Liver (tissue), 9 donors: ENCODE data around the gene MAPK8. TPM values are rescaled to one million over a fixed set of nuclear protein-coding genes. Genes with fewer than 3 reads are reported as not detected.

Source experiments
- DNase-seq: peaks from one replicate; pipeline ENCODE4 v3.0.0-alpha.2; 2017; ENCODE audit warnings: low spot score
- H3K27ac ChIP-seq, 2 donors: one replicate each; pipeline ENCODE4 v1.7.0; 2013; ENCODE audit warnings: inconsistent platforms in 2 of 2, low read length in 2 of 2, control low read depth in 1 of 2, low read depth in 1 of 2, mild to moderate bottlenecking in 1 of 2
- H3K27me3 ChIP-seq, 4 donors: one replicate each; pipeline versions ENCODE4 v1.6.1 to v1.7.0; 2013; ENCODE audit warnings: low read length in 3 of 4, inconsistent platforms in 1 of 4, mild to moderate bottlenecking in 1 of 4, moderate library complexity in 1 of 4; ENCODE audit not compliant: control insufficient read depth in 4 of 4, insufficient read depth in 4 of 4
- H3K36me3 ChIP-seq, 4 donors: one replicate each; pipeline versions ENCODE4 v1.6.1 to v1.7.0; 2013; ENCODE audit warnings: low read length in 3 of 4, mild to moderate bottlenecking in 3 of 4, low read depth in 1 of 4, moderate library complexity in 1 of 4; ENCODE audit not compliant: control insufficient read depth in 4 of 4, insufficient read depth in 3 of 4
- H3K4me1 ChIP-seq, 4 donors: one replicate each; pipeline versions ENCODE4 v1.6.1 to v1.7.0; 2013; ENCODE audit warnings: low read length in 3 of 4, mild to moderate bottlenecking in 3 of 4, moderate library complexity in 1 of 4; ENCODE audit not compliant: control insufficient read depth in 4 of 4, insufficient read depth in 4 of 4
- H3K4me3 ChIP-seq, 3 donors: one replicate each; pipeline versions ENCODE4 v1.6.1 to v1.7.0; 2013; ENCODE audit warnings: low read length in 3 of 3, control low read depth in 1 of 3, low read depth in 1 of 3, mild to moderate bottlenecking in 1 of 3
- H3K9ac ChIP-seq, 2 donors: one replicate each; pipeline ENCODE4 v1.7.0; 2013; ENCODE audit warnings: low read length in 2 of 2, mild to moderate bottlenecking in 2 of 2, moderate library complexity in 2 of 2, control low read depth in 1 of 2, low read depth in 1 of 2
- H3K9me3 ChIP-seq, 4 donors: one replicate each; pipeline versions ENCODE4 v1.6.1 to v1.7.0; 2013; ENCODE audit warnings: low read length in 3 of 4; ENCODE audit not compliant: control insufficient read depth in 4 of 4
- CTCF ChIP-seq: fragments of 150-350 bp; IDR thresholded peaks from 2 replicates; pipeline ENCODE4 v1.5.1; 2017; ENCODE audit warnings: improper control_type of control experiment, low read depth, low read length; ENCODE audit not compliant: missing input control
- EGR1 ChIP-seq, 2 donors: IDR thresholded peaks; 2 replicates each; pipeline ENCODE4 v1.6.1; 2016 to 2018; ENCODE audit warnings: antibody characterized with exemption in 2 of 2, low read depth in 2 of 2
- FOXA1 ChIP-seq: IDR thresholded peaks from 2 replicates; pipeline ENCODE4 v1.6.1; 2016; ENCODE audit warnings: antibody characterized with exemption
- FOXA2 ChIP-seq: IDR thresholded peaks from 2 replicates; pipeline ENCODE4 v1.6.1; 2016; ENCODE audit warnings: antibody characterized with exemption
- GABPA ChIP-seq, 2 donors: IDR thresholded peaks in 1 of 2; conservative IDR thresholded peaks in 1 of 2; 2 replicates each; pipeline ENCODE4 v1.6.1; 2016; ENCODE audit warnings: antibody characterized with exemption in 2 of 2, mild to moderate bottlenecking in 1 of 2, moderate library complexity in 1 of 2
- HNF4A ChIP-seq, 2 donors: conservative IDR thresholded peaks; 2 replicates each; pipeline ENCODE4 v1.6.1; 2016; ENCODE audit warnings: antibody characterized with exemption in 2 of 2, mild to moderate bottlenecking in 2 of 2
- HNF4G ChIP-seq: IDR thresholded peaks from 2 replicates; pipeline ENCODE4 v1.6.1; 2016; ENCODE audit warnings: antibody characterized with exemption
- JUND ChIP-seq, 2 donors: IDR thresholded peaks; 2 replicates each; pipeline ENCODE4 v1.6.1; 2016; ENCODE audit warnings: antibody characterized with exemption in 2 of 2
- NR2F2 ChIP-seq: IDR thresholded peaks from 2 replicates; pipeline ENCODE4 v1.6.1; 2016; ENCODE audit warnings: antibody characterized with exemption
- RAD21 ChIP-seq, 2 donors: IDR thresholded peaks; 2 replicates each; pipeline ENCODE4 v1.6.1; 2016; ENCODE audit warnings: antibody characterized with exemption in 2 of 2, mild to moderate bottlenecking in 2 of 2
- REST ChIP-seq: IDR thresholded peaks from 2 replicates; pipeline ENCODE4 v1.6.1; 2016; ENCODE audit warnings: antibody characterized with exemption, mild to moderate bottlenecking
- RXRA ChIP-seq, 2 donors: IDR thresholded peaks; 2 replicates each; pipeline ENCODE4 v1.6.1; 2017 to 2018; ENCODE audit warnings: antibody characterized with exemption in 2 of 2, mild to moderate bottlenecking in 1 of 2
- SP1 ChIP-seq: IDR thresholded peaks from 2 replicates; pipeline ENCODE4 v1.6.1; 2018; ENCODE audit warnings: antibody characterized with exemption, mild to moderate bottlenecking
- TAF1 ChIP-seq: conservative IDR thresholded peaks from 2 replicates; pipeline ENCODE4 v1.6.1; 2016; ENCODE audit warnings: antibody characterized with exemption, mild to moderate bottlenecking
- YY1 ChIP-seq: IDR thresholded peaks from 2 replicates; pipeline ENCODE4 v1.6.1; 2016; ENCODE audit warnings: antibody characterized with exemption, mild to moderate bottlenecking
- WGBS: extraction: QIAGEN DNeasy Blood & Tissue Kit; methylation state at CpG from one replicate; pipeline ENCODE4 v1.1.7; 2013; 5-methylcytosine and 5-hydroxymethylcytosine counted together
- polyA plus RNA-seq, 2 donors: library from polyadenylated mRNA; stranded (reverse) in 1 of 2; unstranded in 1 of 2; fragments of 200-250 nt in 1 of 2; fragments of >200 nt in 1 of 2; fragmentation: Nextera tagmentation in 1 of 2; extraction: Ambion mirVana in 1 of 2; gene quantifications; one replicate each; pipeline versions ENCODE4 v1.2.1 to v1.2.3, GENCODE V29; 2013 to 2015
- total RNA-seq, 2 donors: library from RNA; depleted of rRNA; stranded (reverse); fragments of >200 nt; gene quantifications; one replicate each; pipeline ENCODE4 v1.2.3, GENCODE V29; 2014
- TF ChIP-seq, protein P1 (sequence below): IDR thresholded peaks from 2 replicates; pipeline ENCODE4 v1.6.1; 2016; ENCODE audit warnings: antibody characterized with exemption
- TF ChIP-seq, protein P2 (sequence below): IDR thresholded peaks from 2 replicates; pipeline ENCODE4 v1.6.1; 2016; ENCODE audit warnings: antibody characterized with exemption
- donor health status: healthy.
- donor health status: healthy.
- donor health status: healthy.
- donor health status: healthy.
- donor health status: healthy.

MAPK8 gene
- total and polyA plus RNA-seq, 4 donors = 14.9 to 51.6 (median 24.8) TPM

DNA sequence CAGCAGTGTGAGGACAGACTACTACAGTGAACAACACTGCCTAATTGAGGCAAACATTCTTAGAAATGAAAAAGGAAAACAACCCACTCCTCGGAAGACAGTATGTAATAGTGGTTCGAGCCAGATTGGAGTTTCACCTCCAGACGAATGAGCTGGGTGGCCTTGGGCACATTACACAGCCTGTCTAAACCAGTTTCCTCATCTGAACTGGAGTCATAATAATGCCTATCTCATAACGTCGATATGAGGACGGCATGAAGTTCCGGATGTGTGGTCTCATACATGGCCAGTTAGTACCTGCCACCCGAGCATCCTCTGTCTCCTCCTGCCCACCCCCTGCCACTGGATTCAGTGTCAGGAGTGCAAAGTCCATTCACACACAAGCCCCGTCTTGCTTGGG, 16.2 kb upstream of the MAPK8 start:
- H3K36me3 ChIP-seq = no peaks in the 10 kb centered on the region
- H3K27ac ChIP-seq = no peak overlapping the region
- H3K9ac ChIP-seq = no peak overlapping the region
- no peak overlapping the region for H3K4me3 ChIP-seq
- WGBS = 95% methylated on average over 9 of the region's 9 CpGs
- H3K27me3 ChIP-seq = no peaks in the 10 kb centered on the region
- H3K4me1 ChIP-seq = no peaks in the 10 kb centered on the region
- TF ChIP-seq JUND (IDR thresholded peaks at IDR 0.05) = no peak
- TF ChIP-seq EGR1 (IDR thresholded peaks at IDR 0.05; ENCODE audit: low read depth in 2 of 2) = no peak
- TF ChIP-seq FOXA1 = no peak
- no peak for TF ChIP-seq TAF1
- TF ChIP-seq SP1 = no peak
- no peak for TF ChIP-seq YY1
- no peak for TF ChIP-seq CTCF
- no peak for TF ChIP-seq FOXA2
- TF ChIP-seq, protein P1, sequence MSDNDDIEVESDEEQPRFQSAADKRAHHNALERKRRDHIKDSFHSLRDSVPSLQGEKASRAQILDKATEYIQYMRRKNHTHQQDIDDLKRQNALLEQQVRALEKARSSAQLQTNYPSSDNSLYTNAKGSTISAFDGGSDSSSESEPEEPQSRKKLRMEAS = no peak
- TF ChIP-seq GABPA (IDR thresholded peaks at IDR 0.05 in 1 of 2, conservative IDR thresholded peaks at IDR 0.05 in 1 of 2) = no peak
- no peak for TF ChIP-seq HNF4A (conservative IDR thresholded peaks at IDR 0.05)
- TF ChIP-seq REST = no peak
- TF ChIP-seq NR2F2 = no peak
- no peak for TF ChIP-seq RXRA (IDR thresholded peaks at IDR 0.05)
- no peak for TF ChIP-seq RAD21 (IDR thresholded peaks at IDR 0.05)
- no peak for TF ChIP-seq HNF4G
- H3K9me3 ChIP-seq = no peaks in the 10 kb centered on the region
- DNase-seq = no peak

DNA sequence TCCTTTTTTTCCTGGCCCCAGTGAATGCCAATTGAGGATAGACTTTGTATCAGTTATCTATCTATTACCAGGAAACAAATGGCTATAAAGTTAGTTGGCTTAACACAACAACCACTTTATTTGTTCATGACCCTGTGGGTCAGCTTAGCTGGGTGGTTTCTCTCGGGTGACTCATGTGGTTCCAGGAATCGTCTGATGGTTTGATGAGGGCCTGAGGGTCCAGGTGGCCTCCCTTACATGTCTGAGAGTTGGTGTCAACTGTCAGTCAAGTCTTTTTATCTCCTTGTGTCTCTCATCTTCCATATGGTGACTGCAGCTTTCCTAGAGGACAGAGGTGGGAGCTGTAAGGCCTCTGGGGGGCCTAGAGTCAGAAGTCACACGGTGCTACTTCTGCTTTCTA, 15.3 kb upstream of the MAPK8 start:
- Histone ChIP-seq H3K36me3 (no peaks in the 10 kb centered on the region), H3K9ac (no peak overlapping the region), H3K4me3 (no peak overlapping the region), H3K4me1 (no peaks in the 10 kb centered on the region), H3K27ac (no peak overlapping the region), H3K27me3 (no peaks in the 10 kb centered on the region), H3K9me3 (no peaks in the 10 kb centered on the region)
- WGBS = 78% methylated on average over 3 of the region's 3 CpGs
- no peak for DNase-seq
- no peak for TF ChIP-seq RXRA (IDR thresholded peaks at IDR 0.05)
- TF ChIP-seq, protein P2, sequence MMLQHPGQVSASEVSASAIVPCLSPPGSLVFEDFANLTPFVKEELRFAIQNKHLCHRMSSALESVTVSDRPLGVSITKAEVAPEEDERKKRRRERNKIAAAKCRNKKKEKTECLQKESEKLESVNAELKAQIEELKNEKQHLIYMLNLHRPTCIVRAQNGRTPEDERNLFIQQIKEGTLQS = no peak
- TF ChIP-seq YY1 = no peak
- TF ChIP-seq, protein P1 = no peak
- TF ChIP-seq JUND (IDR thresholded peaks at IDR 0.05) = no peak
- no peak for TF ChIP-seq HNF4G
- TF ChIP-seq TAF1 = no peak
- TF ChIP-seq FOXA1 = no peak
- TF ChIP-seq GABPA (IDR thresholded peaks at IDR 0.05 in 1 of 2, conservative IDR thresholded peaks at IDR 0.05 in 1 of 2) = no peak
- TF ChIP-seq REST = no peak
- TF ChIP-seq SP1 = no peak
- TF ChIP-seq CTCF = no peak
- no peak for TF ChIP-seq EGR1 (IDR thresholded peaks at IDR 0.05; ENCODE audit: low read depth in 2 of 2)
- TF ChIP-seq FOXA2 = no peak
- no peak for TF ChIP-seq HNF4A (conservative IDR thresholded peaks at IDR 0.05)
